Upper lobe of left lung (tissue), 4 donors: ENCODE measurements around the gene ABCG1.

Source experiments
- POLR2A ChIP-seq, 4 donors: fragments of 450-650 bp; IDR thresholded peaks; one replicate each; pipeline ENCODE4 v1.5.1; 2016 to 2017; ENCODE audit warnings: antibody characterized with exemption in 4 of 4, mild to moderate bottlenecking in 2 of 4
- TF ChIP-seq, protein P1 (sequence below), 6 experiments: fragments of 450-650 bp in 4 of 6; fragments of 200-600 bp in 2 of 6; sonication (generic) in 2 of 6; IDR thresholded peaks; one replicate each; pipeline ENCODE4 v1.5.1; 2016 to 2019; ENCODE audit warnings: antibody characterized with exemption in 6 of 6

- TF ChIP-seq, protein P1, sequence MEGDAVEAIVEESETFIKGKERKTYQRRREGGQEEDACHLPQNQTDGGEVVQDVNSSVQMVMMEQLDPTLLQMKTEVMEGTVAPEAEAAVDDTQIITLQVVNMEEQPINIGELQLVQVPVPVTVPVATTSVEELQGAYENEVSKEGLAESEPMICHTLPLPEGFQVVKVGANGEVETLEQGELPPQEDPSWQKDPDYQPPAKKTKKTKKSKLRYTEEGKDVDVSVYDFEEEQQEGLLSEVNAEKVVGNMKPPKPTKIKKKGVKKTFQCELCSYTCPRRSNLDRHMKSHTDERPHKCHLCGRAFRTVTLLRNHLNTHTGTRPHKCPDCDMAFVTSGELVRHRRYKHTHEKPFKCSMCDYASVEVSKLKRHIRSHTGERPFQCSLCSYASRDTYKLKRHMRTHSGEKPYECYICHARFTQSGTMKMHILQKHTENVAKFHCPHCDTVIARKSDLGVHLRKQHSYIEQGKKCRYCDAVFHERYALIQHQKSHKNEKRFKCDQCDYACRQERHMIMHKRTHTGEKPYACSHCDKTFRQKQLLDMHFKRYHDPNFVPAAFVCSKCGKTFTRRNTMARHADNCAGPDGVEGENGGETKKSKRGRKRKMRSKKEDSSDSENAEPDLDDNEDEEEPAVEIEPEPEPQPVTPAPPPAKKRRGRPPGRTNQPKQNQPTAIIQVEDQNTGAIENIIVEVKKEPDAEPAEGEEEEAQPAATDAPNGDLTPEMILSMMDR (IDR thresholded peaks at IDR 0.05) = no peak
- no peak for TF ChIP-seq POLR2A (IDR thresholded peaks at IDR 0.05)
These were observed 73.0 kb downstream of the ABCG1 start for GRCh38 chr21:42291751-42292562.
